Activated CD8-positive, alpha-beta memory T cell treated with anti-CD3 and anti-CD28 coated beads, Interleukin-2, amount 50 U/mL, for 4 hours (primary cell): ENCODE results near the gene CKS1B.
"Not testable (repeated sequence)": the region's sequence is repeated elsewhere in the genome, so short reads cannot be mapped to it uniquely, and the experiment has no call there.

Experiments
- DNase-seq: peaks from one replicate; pipeline ENCODE4 v3.0.0-alpha.2; 2020

Gene CKS1B

DNA sequence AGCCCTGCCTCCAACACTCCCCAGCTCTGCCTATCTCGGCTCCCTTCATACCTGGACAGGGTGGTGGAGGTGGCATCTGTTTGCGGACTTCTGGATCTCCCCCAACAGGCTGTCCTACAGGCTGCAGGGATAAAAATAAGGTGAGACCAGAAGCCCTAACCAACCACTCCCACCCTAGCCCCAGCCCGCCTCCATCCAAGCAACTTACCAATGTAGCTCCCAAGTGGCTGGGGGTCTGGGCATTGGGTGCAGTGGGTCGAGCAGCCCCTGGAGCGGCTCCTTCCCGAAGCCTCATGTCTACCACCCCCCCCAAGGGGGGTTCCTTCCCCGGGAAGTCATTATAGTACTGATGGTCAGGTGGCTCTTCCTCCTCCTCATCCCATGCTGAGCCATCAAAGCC lies 8.4 kb upstream of the CKS1B start:
- no peak for DNase-seq

- DNase-seq: no peak
Measured at GRCh38 chr1:154967331-154967950, 7.0 kb upstream of the CKS1B start.

- DNase-seq: no peak
Measured at GRCh38 chr1:154968731-154969130, 5.8 kb upstream of the CKS1B start.

DNA sequence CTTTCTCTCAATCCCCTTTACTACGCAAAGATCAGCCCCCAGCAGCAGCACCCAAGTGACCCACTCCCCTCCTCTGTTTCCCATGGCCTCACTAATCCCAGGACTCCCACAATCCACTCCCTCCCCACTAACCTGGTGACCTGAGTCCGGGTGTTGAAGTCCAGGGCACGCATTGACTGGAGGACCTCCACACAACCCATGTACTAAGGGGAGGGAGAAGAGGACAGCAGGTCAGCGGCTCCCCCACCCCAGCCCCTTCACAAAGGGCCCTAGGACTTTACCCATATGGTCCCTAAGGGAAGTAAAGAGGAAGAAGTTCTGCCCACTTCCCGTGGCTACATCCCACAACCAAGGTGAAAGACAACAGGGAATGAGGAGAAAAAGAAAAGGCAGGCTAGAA lies 5.2 kb upstream of the CKS1B start:
- DNase-seq: no peak

GRCh38 chr1:154969860-154970452 lies 4.5 kb upstream of the CKS1B start:
- no peak for DNase-seq

DNA sequence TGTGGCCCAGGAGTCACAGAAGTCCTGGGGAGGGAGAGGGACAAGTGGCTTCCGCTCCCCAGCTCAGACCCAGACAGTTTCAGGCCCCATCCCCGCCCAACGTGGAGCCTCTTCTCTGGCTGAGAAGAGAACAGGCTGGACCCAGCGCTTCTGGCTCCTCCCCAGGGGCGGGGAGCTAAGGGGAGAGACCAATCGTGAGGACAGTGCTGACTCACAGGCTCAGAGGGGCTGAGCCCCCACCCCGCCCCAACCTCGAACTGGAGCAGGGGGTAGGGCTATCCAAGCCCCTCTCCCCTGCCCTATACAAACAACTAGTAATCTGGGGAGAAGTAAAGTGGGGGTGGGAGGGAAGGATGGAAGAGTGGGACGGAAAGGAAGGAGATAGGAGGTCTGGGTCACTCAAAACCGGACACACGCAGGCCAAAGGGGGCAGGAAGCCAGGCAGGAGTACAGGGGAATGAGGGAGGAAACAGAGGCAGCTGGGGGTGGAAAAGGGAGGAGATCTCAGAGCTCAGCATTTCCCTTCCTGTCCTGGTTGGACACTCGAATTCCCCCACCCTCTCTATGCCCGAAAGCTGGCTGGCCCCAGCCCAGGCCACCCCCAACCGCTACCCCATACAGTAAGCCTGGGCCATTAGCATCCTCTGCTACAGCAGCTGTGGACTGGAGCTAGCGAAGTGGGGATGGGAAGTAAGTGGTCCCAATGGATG lies 3.7 kb upstream of the CKS1B start, which contains the start of gene SHC1:
SHC1 (minus strand) TSS at position 117 of the 710 bp plus-strand sequence. CDS start 221 bp downstream, outside the sequence.
- DNase-seq: no peak

DNA sequence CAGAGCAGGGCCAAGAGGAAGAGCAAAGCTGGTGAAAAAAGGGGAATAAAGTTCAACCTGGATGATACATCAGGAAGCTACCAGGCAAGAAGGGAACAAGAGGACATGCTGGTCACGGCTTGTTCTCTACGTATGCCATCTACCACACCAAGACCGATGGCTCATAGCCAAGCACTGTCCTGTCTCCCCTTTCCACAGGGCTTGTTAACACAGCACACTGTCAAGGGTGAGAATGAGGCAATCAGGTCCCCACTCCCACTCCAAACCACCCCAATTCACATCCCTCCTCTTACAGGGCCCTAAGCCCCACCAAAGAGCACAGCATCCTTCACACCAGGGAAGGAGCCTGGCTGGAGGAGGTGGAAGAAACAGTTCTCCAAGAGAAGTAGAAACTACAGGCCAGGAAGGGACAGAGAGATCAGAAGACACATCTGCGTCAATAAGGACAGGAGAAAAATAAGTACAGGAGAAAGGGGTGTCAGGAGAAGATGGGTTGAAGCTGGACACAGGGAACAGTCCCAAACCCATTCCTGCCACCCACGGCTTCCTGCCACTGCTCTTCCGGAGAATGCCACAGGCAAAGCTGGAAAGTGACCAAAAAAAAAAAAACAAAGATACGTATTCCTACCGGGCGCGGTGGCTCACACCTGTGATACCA lies 3.0 kb upstream of the CKS1B start:
- no peak for DNase-seq

- DNase-seq: no peak
Measured at GRCh38 chr1:154972213-154972516, 2.3 kb upstream of the CKS1B start.

- DNase-seq: no peak
Measured at GRCh38 chr1:154972517-154973343, 1.8 kb upstream of the CKS1B start.

GRCh38 chr1:154973344-154974101 lies 958 bp upstream of the CKS1B start:
- DNase-seq: peak; percentile 91

- DNase-seq: peak; percentile 92
Measured at GRCh38 chr1:154974808-154975408, 427 bp downstream of the CKS1B start.

- DNase-seq: peak; percentile 52
Measured at GRCh38 chr1:154975409-154976059, 1.1 kb downstream of the CKS1B start.

GRCh38 chr1:154977762-154978161 lies 3.3 kb downstream of the CKS1B start:
- DNase-seq: not testable (repeated sequence)

DNA sequence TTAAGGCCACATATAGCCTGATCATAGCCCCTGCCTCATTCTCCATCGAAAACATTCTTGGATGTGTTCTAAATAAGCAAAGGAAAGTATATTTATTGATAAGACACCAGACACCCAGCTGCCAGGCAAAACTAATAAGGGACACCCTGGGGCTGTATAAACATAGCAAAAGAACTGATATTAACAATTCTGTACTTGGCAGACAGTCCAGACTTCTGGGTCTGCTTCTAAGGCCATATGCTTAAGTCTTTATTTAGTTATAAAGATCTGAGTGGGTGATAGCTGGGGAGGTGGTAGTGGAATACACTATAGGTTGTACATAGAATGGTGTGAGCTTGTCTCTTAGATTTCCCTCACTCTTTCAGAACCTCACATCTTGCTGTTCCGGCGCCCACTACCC lies 3.9 kb downstream of the CKS1B start:
- DNase-seq: no peak

- no peak for DNase-seq
Measured at GRCh38 chr1:154982341-154982740, 7.9 kb downstream of the CKS1B start.

- peak; percentile 92 for DNase-seq
Measured at GRCh38 chr1:154982897-154983648, 8.6 kb downstream of the CKS1B start, which contains the start of gene FLAD1. Gene FLAD1, plus strand, starts transcription at chr1:154983344. Its CDS starts 351 bp downstream, at chr1:154983695.

DNA sequence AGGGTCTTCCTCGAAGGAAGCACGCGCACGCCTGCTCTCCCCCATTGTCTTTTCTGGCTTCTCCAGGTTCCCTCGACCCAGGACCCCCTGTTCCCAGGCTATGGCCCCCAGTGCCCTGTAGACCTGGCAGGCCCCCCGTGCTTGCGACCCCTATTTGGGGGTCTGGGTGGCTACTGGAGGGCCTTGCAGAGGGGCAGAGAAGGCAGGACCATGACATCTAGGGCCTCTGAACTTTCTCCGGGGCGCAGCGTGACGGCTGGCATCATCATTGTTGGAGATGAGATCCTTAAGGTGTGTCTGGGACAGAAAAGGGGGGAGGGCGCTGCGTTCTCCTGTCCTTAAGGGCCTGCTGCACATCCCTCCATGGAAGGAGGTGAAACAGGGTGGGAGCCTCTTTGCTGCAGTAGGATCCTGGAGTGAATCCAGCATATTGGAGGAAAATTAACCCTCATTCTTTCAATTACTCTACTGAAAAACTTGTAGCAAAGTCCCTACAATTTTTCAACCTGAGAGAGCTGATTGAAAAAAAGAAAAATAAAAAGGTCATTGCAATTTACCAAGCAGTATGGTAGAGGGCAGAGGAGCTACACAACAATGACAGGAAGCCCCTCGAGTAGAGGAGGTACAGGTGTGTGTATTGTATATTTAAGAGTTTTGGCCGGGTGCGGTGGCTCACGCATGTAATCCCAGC lies 9.4 kb downstream of the CKS1B start:
- no peak for DNase-seq

GRCh38 chr1:154986736-154987135 lies 12.3 kb downstream of the CKS1B start:
- DNase-seq: not testable (repeated sequence)

- no peak for DNase-seq
Measured at GRCh38 chr1:154987326-154987725, 12.8 kb downstream of the CKS1B start.
